Mesothelial cell of epicardium (in vitro differentiated cells): ENCODE results near the gene NLGN1. TPM values are rescaled to one million over a fixed set of nuclear protein-coding genes. Genes with fewer than 3 reads are reported as not detected.

ENCODE experiments used
- DNase-seq, 2 experiments: peaks; one replicate each; pipeline ENCODE4 v3.0.0; 2021; ENCODE audit warnings: low spot score in 2 of 2; ENCODE audit not compliant: unreplicated experiment in 2 of 2
- H3K27ac Mint-ChIP-seq: 2 replicates; pipeline ENCODE4 v1.8.0; 2021; ENCODE audit warnings: mixed read lengths
- H3K27me3 Mint-ChIP-seq: 2 replicates; pipeline ENCODE4 v1.8.0; 2021; ENCODE audit warnings: low read depth, mixed read lengths
- H3K36me3 Mint-ChIP-seq: 2 replicates; pipeline ENCODE4 v1.8.0; 2021; ENCODE audit warnings: mixed read lengths
- H3K4me1 Mint-ChIP-seq: 2 replicates; pipeline ENCODE4 v1.8.0; 2021; ENCODE audit warnings: mixed read lengths
- H3K4me3 Mint-ChIP-seq: 2 replicates; pipeline ENCODE4 v1.8.0; 2021; ENCODE audit warnings: mild to moderate bottlenecking, moderate library complexity, mixed read lengths
- H3K9me3 Mint-ChIP-seq: 2 replicates; pipeline ENCODE4 v1.8.0; 2021; ENCODE audit warnings: mixed read lengths
- CTCF ChIP-seq: fragments of 200-600 bp; sonication (generic); IDR thresholded peaks from one replicate; pipeline ENCODE4 v1.5.0; 2021; ENCODE audit warnings: antibody characterized with exemption; ENCODE audit not compliant: unreplicated experiment
- total RNA-seq: library from RNA; stranded (reverse); gene quantifications from 3 replicates; pipeline ENCODE4 v1.2.1, GENCODE V29; 2021

The NLGN1 gene
- total RNA-seq, 1 donor from 2014 or later = 4.2 TPM

GRCh38 chr3:173870976-173871375 is 473.4 kb downstream of the NLGN1 start:
- H3K9me3 Mint-ChIP-seq = no peaks in the 10 kb centered on the region
- H3K4me1 Mint-ChIP-seq = peaks cover 15% of the 10 kb centered on the region
- H3K27ac Mint-ChIP-seq = no peak overlapping the region
- no peaks in the 10 kb centered on the region for H3K36me3 Mint-ChIP-seq
- H3K4me3 Mint-ChIP-seq = no peak overlapping the region
- H3K27me3 Mint-ChIP-seq = no peaks in the 10 kb centered on the region
- no peak for TF ChIP-seq CTCF
- DNase-seq = no peak

GRCh38 chr3:173875790-173876189 is 478.2 kb downstream of the NLGN1 start:
- no peak overlapping the region for H3K4me3 Mint-ChIP-seq
- DNase-seq = no peak
- no peak for TF ChIP-seq CTCF
- H3K9me3 Mint-ChIP-seq = peaks cover 9% of the 10 kb centered on the region
- peak overlapping the region; percentile 68 for H3K27ac Mint-ChIP-seq
- H3K4me1 Mint-ChIP-seq = peaks cover 15% of the 10 kb centered on the region
- peaks cover 2% of the 10 kb centered on the region for H3K36me3 Mint-ChIP-seq
- no peaks in the 10 kb centered on the region for H3K27me3 Mint-ChIP-seq

GRCh38 chr3:173876476-173876875 is 478.9 kb downstream of the NLGN1 start:
- peaks cover 10% of the 10 kb centered on the region for H3K9me3 Mint-ChIP-seq

GRCh38 chr3:173887888-173888287 is 490.3 kb downstream of the NLGN1 start:
- peaks cover 3% of the 10 kb centered on the region for H3K36me3 Mint-ChIP-seq
- peaks cover 27% of the 10 kb centered on the region for H3K4me1 Mint-ChIP-seq
- no peak overlapping the region for H3K4me3 Mint-ChIP-seq
- TF ChIP-seq CTCF = no peak
- DNase-seq = no peak
- H3K9me3 Mint-ChIP-seq = peaks cover 9% of the 10 kb centered on the region
- no peak overlapping the region for H3K27ac Mint-ChIP-seq
- no peaks in the 10 kb centered on the region for H3K27me3 Mint-ChIP-seq

More at GRCh38 chr3:173876476-173876875, 478.9 kb downstream of the NLGN1 start:
- no peak for DNase-seq
- Mint-ChIP-seq H3K4me1 (peaks cover 15% of the 10 kb centered on the region), H3K27me3 (no peaks in the 10 kb centered on the region), H3K4me3 (no peak overlapping the region), H3K36me3 (peaks cover 2% of the 10 kb centered on the region), H3K27ac (no peak overlapping the region)
- TF ChIP-seq CTCF = peak; percentile 67

- Mint-ChIP-seq H3K9me3 (no peaks in the 10 kb centered on the region), H3K4me3 (no peak overlapping the region), H3K36me3 (no peaks in the 10 kb centered on the region), H3K4me1 (peaks cover 34% of the 10 kb centered on the region), H3K27ac (peak overlapping the region; percentile 63), H3K27me3 (no peaks in the 10 kb centered on the region)
- TF ChIP-seq CTCF = no peak
- no peak for DNase-seq
Observed at GRCh38 chr3:173889596-173889995, 492.1 kb downstream of the NLGN1 start.

GRCh38 chr3:173890091-173890490 is 492.5 kb downstream of the NLGN1 start:
- Mint-ChIP-seq H3K4me3 (no peak overlapping the region), H3K27me3 (no peaks in the 10 kb centered on the region), H3K4me1 (peaks cover 34% of the 10 kb centered on the region), H3K36me3 (no peaks in the 10 kb centered on the region), H3K9me3 (no peaks in the 10 kb centered on the region), H3K27ac (no peak overlapping the region)
- DNase-seq = no peak
- no peak for TF ChIP-seq CTCF
